AG04450 (cell line): ENCODE data around the gene ROPN1L. TPM values are rescaled to one million over a fixed set of nuclear protein-coding genes. Genes with fewer than 3 reads are reported as not detected.

Experiments used
- CTCF ChIA-PET: fragments of 300-600, 350-600 bp; formaldehyde crosslinking; extraction: SDS; loops from one replicate; lab custom pipeline; 2022; ENCODE audit warnings: antibody characterized with exemption, inconsistent platforms; lab: Charles Lee
- POLR2A ChIA-PET: fragments of 350-600 bp; formaldehyde crosslinking; extraction: SDS; loops from one replicate; lab custom pipeline; 2021; ENCODE audit warnings: antibody characterized with exemption, inconsistent platforms; lab: Yijun Ruan, JAX
- DNase-seq: peaks from one replicate; pipeline ENCODE4 v3.0.0-alpha.2; 2011; ENCODE audit warnings: low read depth, low spot score
- H3K27ac ChIP-seq: one replicate; pipeline ENCODE4 v1.5.1; 2012; ENCODE audit warnings: low read depth, low read length, control low read depth
- H3K27me3 ChIP-seq: one replicate; pipeline ENCODE4 v1.6.0; 2012; ENCODE audit warnings: low read length; ENCODE audit not compliant: control insufficient read depth, insufficient read depth
- H3K4me3 ChIP-seq: 2 replicates; pipeline ENCODE4 v1.5.1; 2011; ENCODE audit warnings: mild to moderate bottlenecking, low read depth, low read length, control low read depth
- H3K9me3 ChIP-seq: 2 replicates; pipeline ENCODE4 v1.5.1; 2012; ENCODE audit warnings: low read length; ENCODE audit not compliant: control insufficient read depth, insufficient read depth
- CTCF ChIP-seq: IDR thresholded peaks from 2 replicates; pipeline ENCODE4 v1.5.1; 2011; ENCODE audit warnings: low read depth, low read length, control low read depth, inconsistent platforms
- polyA plus RNA-seq: library from polyadenylated mRNA; depleted of rRNA; stranded (reverse); fragments of >200 nt; gene quantifications from 2 replicates; pipeline ENCODE4 v1.2.3, GENCODE V29; 2011

Gene ROPN1L
- polyA plus RNA-seq, 1 experiment = 0.24 TPM

GRCh38 chr5:10432059-10433008, 9.3 kb upstream of the ROPN1L start:
- no peaks in the 10 kb centered on the region for H3K9me3 ChIP-seq
- H3K4me3 ChIP-seq = no peak overlapping the region
- no peak for DNase-seq
- H3K27ac ChIP-seq = no peak overlapping the region
- POLR2A ChIA-PET = no interaction called here
- TF ChIP-seq CTCF = no peak
- no peaks in the 10 kb centered on the region for H3K27me3 ChIP-seq
- CTCF ChIA-PET = interaction anchor here (0.8 to 1.9 kb wide), 2 partner anchors 8 to 195 kb away, joined by 3 to 11 read pairs; no protein-coding TSS in a partner anchor

- Histone ChIP-seq H3K4me3 (no peak overlapping the region), H3K27ac (no peak overlapping the region), H3K9me3 (no peaks in the 10 kb centered on the region), H3K27me3 (no peaks in the 10 kb centered on the region)
- POLR2A ChIA-PET = no interaction called here
- no peak for TF ChIP-seq CTCF
- CTCF ChIA-PET = interaction anchor here (1.0 to 1.3 kb wide), 3 partner anchors 10 to 193 kb away, joined by 4 to 9 read pairs (median 5); no protein-coding TSS in a partner anchor
- no peak for DNase-seq
Observed at GRCh38 chr5:10434392-10434791, 7.3 kb upstream of the ROPN1L start.

- no peak overlapping the region for H3K27ac ChIP-seq
- TF ChIP-seq CTCF = no peak
- H3K4me3 ChIP-seq = no peak overlapping the region
- H3K9me3 ChIP-seq = no peaks in the 10 kb centered on the region; the same call in 1 of the 2 replicates
- no peaks in the 10 kb centered on the region for H3K27me3 ChIP-seq
- ChIA-PET POLR2A (no interaction called here), CTCF (interaction anchor here (0.5 to 1.1 kb wide), 4 partner anchors 14 to 189 kb away, joined by 3 read pairs; no protein-coding TSS in a partner anchor)
- no peak for DNase-seq
Observed at GRCh38 chr5:10438301-10438700, 3.4 kb upstream of the ROPN1L start.

- H3K4me3 ChIP-seq = no peak overlapping the region
- no peak for TF ChIP-seq CTCF
- no peak overlapping the region for H3K27ac ChIP-seq
- DNase-seq = no peak
- POLR2A ChIA-PET = no interaction called here
- no peaks in the 10 kb centered on the region for H3K27me3 ChIP-seq
- no peaks in the 10 kb centered on the region; the same call in 1 of the 2 replicates for H3K9me3 ChIP-seq
- CTCF ChIA-PET = interaction anchor here (1.0 to 2.2 kb wide), 2 partner anchors 15 to 156 kb away, joined by 3 to 13 read pairs; no protein-coding TSS in a partner anchor
Observed at GRCh38 chr5:10439692-10440091, 2.0 kb upstream of the ROPN1L start.
